ENCODE results near the gene ATP11B.

DNA sequence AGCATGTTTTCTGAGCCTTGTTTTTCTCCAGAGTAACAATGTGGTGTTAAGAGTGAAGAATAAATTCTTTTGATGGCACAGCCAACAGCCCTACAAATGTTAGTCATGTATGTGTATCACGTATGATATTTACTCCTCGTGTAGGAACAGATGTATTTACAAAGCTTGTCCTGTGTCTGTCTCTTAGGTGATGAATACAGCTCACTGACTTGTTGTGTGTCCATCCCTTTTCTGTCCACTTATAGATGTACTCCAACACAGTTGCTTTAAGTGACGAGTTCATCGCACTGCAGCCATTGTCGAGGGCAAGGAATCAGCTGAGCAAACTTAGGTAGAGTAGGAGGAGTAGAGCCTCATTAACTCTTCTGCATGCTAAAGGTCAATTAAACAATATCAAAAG lies 108.9 kb downstream of the ATP11B start:
- no peak for TF ChIP-seq POLR2AphosphoS5 (IDR thresholded peaks at IDR 0.05; ENCODE audit: borderline replicate concordance, low read depth, low read length)
- no peak for TF ChIP-seq EZH2 (IDR thresholded peaks at IDR 0.05)
- no peak for TF ChIP-seq FOXP2 (optimal IDR thresholded peaks at IDR 0.05; ENCODE audit: control extremely low read depth, extremely low read length, insufficient read depth)
